Measurements from ENCODE around the gene ACOT7.
"Not testable (repeated sequence)": the region's sequence is repeated elsewhere in the genome, so short reads cannot be mapped to it uniquely, and the experiment has no call there.

ACOT7 gene

GRCh38 chr1:6384135-6384534 lies 9.4 kb downstream of the ACOT7 start:
- H3K27ac ChIP-seq (ENCODE audit: low read length): no peak overlapping the region
- WGBS (ENCODE audit: insufficient coverage, insufficient read length): no CpG with 5 or more reads among the region's 1 CpG

DNA sequence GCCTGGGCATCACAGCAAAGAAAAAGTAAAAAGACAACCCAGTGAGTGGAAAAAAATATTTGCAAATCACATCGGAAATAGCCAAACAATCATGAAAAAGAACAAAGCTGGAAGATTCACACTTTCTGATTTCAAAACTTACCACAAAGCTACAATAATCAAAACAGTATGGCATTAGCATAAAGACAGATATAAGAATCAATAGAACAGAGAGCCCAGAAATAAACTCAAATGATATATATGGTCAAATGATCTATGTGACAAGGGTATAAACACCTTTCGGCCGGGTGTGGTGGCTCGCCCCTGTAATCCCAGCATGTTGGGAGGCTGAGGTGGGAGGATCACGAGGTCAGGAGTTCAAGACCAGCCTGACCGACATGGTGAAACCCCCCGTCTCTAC lies 13.5 kb downstream of the ACOT7 start:
- H3K27ac ChIP-seq (ENCODE audit: low read length): no peak overlapping the region
- no peaks in the 10 kb centered on the region for H3K36me3 ChIP-seq (ENCODE audit: control insufficient read depth, insufficient read depth, low read length)
- H3K4me3 ChIP-seq (ENCODE audit: low read length): no peak overlapping the region
- H3K27me3 ChIP-seq (ENCODE audit: control insufficient read depth, insufficient read depth, low read length): no peaks in the 10 kb centered on the region
- H3K9me3 ChIP-seq (ENCODE audit: control insufficient read depth, insufficient read depth, low read length): no peaks in the 10 kb centered on the region
- DNase-seq (ENCODE audit: low read depth, low spot score): no peak
- H3K4me1 ChIP-seq (ENCODE audit: control insufficient read depth, insufficient read depth, low read length): peaks cover 2% of the 10 kb centered on the region
- whole genome bisulfite sequencing (ENCODE audit: insufficient coverage, insufficient read length): no CpG with 5 or more reads among the region's 7 CpGs

More at GRCh38 chr1:6384135-6384534, 9.4 kb downstream of the ACOT7 start:
- Histone ChIP-seq H3K4me1 (ENCODE audit: control insufficient read depth, insufficient read depth, low read length) (peaks cover 12% of the 10 kb centered on the region), H3K36me3 (ENCODE audit: control insufficient read depth, insufficient read depth, low read length) (no peaks in the 10 kb centered on the region), H3K27me3 (ENCODE audit: control insufficient read depth, insufficient read depth, low read length) (no peaks in the 10 kb centered on the region), H3K9me3 (ENCODE audit: control insufficient read depth, insufficient read depth, low read length) (no peaks in the 10 kb centered on the region), H3K4me3 (ENCODE audit: low read length) (no peak overlapping the region)
- DNase-seq (ENCODE audit: low read depth, low spot score): no peak

DNA sequence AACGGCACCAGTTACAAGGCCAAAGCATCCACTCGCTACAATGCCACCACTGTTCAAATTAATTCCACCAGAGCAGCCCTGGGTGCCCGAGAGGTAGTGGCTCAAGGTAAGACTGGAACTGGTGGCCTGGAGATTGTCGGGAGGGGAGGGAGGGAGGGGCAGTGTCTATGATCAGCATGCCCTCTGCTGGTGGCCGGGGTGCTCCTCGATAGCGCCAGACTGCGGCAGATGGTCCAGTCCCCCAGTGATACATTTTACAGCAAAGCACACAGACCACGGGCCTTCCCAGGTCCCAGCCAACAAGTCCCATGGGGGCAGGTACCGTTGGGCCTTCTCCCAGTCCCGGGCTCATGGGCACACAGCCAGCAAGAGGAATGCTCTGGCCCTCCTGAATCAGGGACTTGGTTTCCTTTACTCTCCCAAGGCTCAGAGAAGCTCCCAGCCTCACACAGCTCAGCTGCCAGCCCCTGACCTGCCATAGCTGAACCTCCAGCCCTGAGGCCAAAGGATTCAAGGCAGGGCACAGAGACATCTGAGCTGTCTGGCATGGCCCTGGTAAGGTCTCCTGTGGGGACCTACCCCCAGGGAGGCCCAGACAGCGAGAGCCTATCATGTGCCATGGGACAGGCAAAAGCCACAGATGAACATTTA lies 15.3 kb downstream of the ACOT7 start:
- H3K9me3 ChIP-seq (ENCODE audit: control insufficient read depth, insufficient read depth, low read length): no peaks in the 10 kb centered on the region
- no CpG with 5 or more reads among the region's 12 CpGs for WGBS (ENCODE audit: insufficient coverage, insufficient read length)
- no peak overlapping the region for H3K27ac ChIP-seq (ENCODE audit: low read length)
- H3K36me3 ChIP-seq (ENCODE audit: control insufficient read depth, insufficient read depth, low read length): no peaks in the 10 kb centered on the region; the same call in 1 of the 2 replicates
- DNase-seq (ENCODE audit: low read depth, low spot score): no peak
- no peaks in the 10 kb centered on the region for H3K27me3 ChIP-seq (ENCODE audit: control insufficient read depth, insufficient read depth, low read length)
- no peak overlapping the region for H3K4me3 ChIP-seq (ENCODE audit: low read length)
- no peaks in the 10 kb centered on the region; the same call in 1 of the 2 replicates for H3K4me1 ChIP-seq (ENCODE audit: control insufficient read depth, insufficient read depth, low read length)

DNA sequence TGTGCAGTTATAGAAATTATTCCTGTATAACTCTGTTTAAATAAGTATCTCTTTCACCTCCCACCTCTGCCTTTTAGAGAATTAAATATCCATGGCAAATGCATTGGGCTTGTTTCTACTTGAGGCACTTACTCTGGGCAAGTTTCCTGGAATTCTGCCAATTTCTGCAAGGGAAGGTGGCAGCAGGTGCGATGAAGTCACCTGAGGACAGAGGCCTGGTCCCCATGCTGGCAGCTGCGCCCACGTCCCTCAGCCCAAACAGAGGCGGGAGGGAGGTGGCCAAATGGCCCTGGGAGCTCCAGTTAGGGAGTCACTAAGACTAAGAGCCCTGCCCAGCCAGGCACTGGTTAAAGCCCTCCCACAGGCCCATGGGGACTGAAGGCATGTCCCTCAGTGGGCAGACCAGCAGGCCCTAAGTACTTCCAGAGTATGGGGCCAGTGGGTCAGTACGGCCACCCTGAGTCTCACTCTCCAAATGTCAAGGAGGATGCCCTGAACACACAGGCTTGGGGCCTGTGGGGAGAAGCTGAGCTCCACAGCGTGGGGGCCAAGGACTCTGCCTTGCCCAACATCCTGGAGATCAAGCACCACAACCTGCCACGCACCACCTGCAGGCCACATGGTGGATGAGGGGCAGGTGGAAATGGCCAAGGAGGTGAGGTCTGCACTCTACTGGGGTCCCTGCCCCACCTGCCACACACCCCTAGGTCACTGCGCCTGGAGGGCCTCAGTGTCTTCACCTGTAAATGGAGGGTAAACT lies 19.4 kb downstream of the ACOT7 start:
- WGBS (ENCODE audit: insufficient coverage, insufficient read length): no CpG with 5 or more reads among the region's 8 CpGs

DNA sequence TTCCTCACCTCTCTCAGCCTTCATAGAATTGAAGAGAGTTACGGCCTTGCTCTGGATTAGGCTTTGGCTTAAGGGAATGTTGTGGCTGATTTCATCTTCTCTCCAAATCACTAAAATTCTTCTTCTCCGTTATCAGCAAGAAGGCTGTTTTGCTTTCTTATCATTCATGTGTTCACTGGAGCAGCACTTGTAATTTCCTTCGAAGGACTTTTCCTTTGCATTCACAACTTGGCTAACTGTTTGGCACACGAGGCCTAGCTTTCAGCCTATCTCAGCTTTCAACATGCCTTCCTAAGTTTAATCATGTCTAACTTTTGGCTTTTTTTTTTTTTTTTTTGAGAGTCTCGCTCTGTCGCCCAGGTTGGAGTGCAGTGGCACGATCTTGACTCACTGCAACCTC lies 21.3 kb downstream of the ACOT7 start:
- H3K4me3 ChIP-seq (ENCODE audit: low read length); H3K4me1 ChIP-seq (ENCODE audit: control insufficient read depth, insufficient read depth, low read length); DNase-seq (ENCODE audit: low read depth, low spot score); H3K27ac ChIP-seq (ENCODE audit: low read length); H3K36me3 ChIP-seq (ENCODE audit: control insufficient read depth, insufficient read depth, low read length); H3K9me3 ChIP-seq (ENCODE audit: control insufficient read depth, insufficient read depth, low read length); H3K27me3 ChIP-seq (ENCODE audit: control insufficient read depth, insufficient read depth, low read length): not testable (repeated sequence)
- no CpG with 5 or more reads among the region's 7 CpGs for WGBS (ENCODE audit: insufficient coverage, insufficient read length)

More for the DNA sequence above, 19.4 kb downstream of the ACOT7 start:
- no peaks in the 10 kb centered on the region; the same call in 1 of the 2 replicates for H3K36me3 ChIP-seq (ENCODE audit: control insufficient read depth, insufficient read depth, low read length)
- H3K4me3 ChIP-seq (ENCODE audit: low read length): no peak overlapping the region
- H3K27ac ChIP-seq (ENCODE audit: low read length): no peak overlapping the region
- H3K9me3 ChIP-seq (ENCODE audit: control insufficient read depth, insufficient read depth, low read length): no peaks in the 10 kb centered on the region
- DNase-seq (ENCODE audit: low read depth, low spot score): no peak
- no peaks in the 10 kb centered on the region for H3K27me3 ChIP-seq (ENCODE audit: control insufficient read depth, insufficient read depth, low read length)
- no peaks in the 10 kb centered on the region; the same call in 1 of the 2 replicates for H3K4me1 ChIP-seq (ENCODE audit: control insufficient read depth, insufficient read depth, low read length)

GRCh38 chr1:6370006-6370405 lies 23.6 kb downstream of the ACOT7 start:
- Histone ChIP-seq H3K27me3 (ENCODE audit: control insufficient read depth, insufficient read depth, low read length) (no peaks in the 10 kb centered on the region), H3K9me3 (ENCODE audit: control insufficient read depth, insufficient read depth, low read length) (no peaks in the 10 kb centered on the region), H3K4me3 (ENCODE audit: low read length) (no peak overlapping the region), H3K4me1 (ENCODE audit: control insufficient read depth, insufficient read depth, low read length) (peaks cover 3% of the 10 kb centered on the region; the same call in 1 of the 2 replicates), H3K36me3 (ENCODE audit: control insufficient read depth, insufficient read depth, low read length) (no peaks in the 10 kb centered on the region; the same call in 1 of the 2 replicates), H3K27ac (ENCODE audit: low read length) (no peak overlapping the region)
- no CpG with 5 or more reads among the region's 4 CpGs for WGBS (ENCODE audit: insufficient coverage, insufficient read length)
- no peak for DNase-seq (ENCODE audit: low read depth, low spot score)

DNA sequence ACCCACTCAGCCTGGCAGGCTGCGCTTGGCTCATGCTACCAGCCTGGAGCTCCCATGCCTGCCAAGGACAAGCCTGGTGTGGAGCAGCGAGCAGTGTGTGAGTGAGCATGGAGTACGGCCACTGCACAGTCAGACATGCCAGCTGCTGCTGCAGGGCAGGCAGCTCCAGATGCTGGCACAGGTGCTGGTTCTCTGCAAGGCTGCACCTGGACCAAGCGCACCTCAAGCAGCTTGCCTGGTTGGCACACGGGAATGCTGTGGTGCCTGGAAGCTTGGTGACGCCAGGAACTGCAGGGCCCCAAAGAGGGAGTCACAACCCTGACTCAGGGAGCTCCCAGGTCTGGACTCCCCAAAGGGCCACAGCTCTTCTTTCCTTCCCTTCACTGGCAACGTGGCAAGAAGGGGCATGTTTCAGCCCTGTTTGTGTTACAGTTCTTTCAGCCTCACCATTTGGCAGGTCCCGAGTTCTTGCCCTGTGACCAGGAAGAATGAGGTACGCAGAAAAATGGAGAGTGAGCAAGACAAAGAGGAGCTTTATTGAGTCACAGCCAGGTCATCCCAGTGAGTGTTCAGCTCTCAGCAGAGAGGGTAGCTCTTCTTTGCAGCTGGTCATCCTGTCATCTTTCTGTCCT lies 26.1 kb downstream of the ACOT7 start:
- WGBS (ENCODE audit: insufficient coverage, insufficient read length): no CpG with 5 or more reads among the region's 9 CpGs
- no peak for DNase-seq (ENCODE audit: low read depth, low spot score)
- H3K27me3 ChIP-seq (ENCODE audit: control insufficient read depth, insufficient read depth, low read length): no peaks in the 10 kb centered on the region

GRCh38 chr1:6365047-6365446 lies 28.5 kb downstream of the ACOT7 start:
- Histone ChIP-seq H3K9me3 (ENCODE audit: control insufficient read depth, insufficient read depth, low read length) (no peaks in the 10 kb centered on the region), H3K27ac (ENCODE audit: low read length) (no peak overlapping the region), H3K36me3 (ENCODE audit: control insufficient read depth, insufficient read depth, low read length) (no peaks in the 10 kb centered on the region), H3K27me3 (ENCODE audit: control insufficient read depth, insufficient read depth, low read length) (no peaks in the 10 kb centered on the region), H3K4me1 (ENCODE audit: control insufficient read depth, insufficient read depth, low read length) (peaks cover 3% of the 10 kb centered on the region; the same call in 1 of the 2 replicates), H3K4me3 (ENCODE audit: low read length) (no peak overlapping the region)
- no peak for DNase-seq (ENCODE audit: low read depth, low spot score)
- WGBS (ENCODE audit: insufficient coverage, insufficient read length): no CpG with 5 or more reads among the region's 5 CpGs

More for the DNA sequence above, 26.1 kb downstream of the ACOT7 start:
- H3K4me1 ChIP-seq (ENCODE audit: control insufficient read depth, insufficient read depth, low read length): peaks cover 3% of the 10 kb centered on the region; the same call in 1 of the 2 replicates
- H3K9me3 ChIP-seq (ENCODE audit: control insufficient read depth, insufficient read depth, low read length): no peaks in the 10 kb centered on the region
- H3K36me3 ChIP-seq (ENCODE audit: control insufficient read depth, insufficient read depth, low read length): no peaks in the 10 kb centered on the region
- H3K27ac ChIP-seq (ENCODE audit: low read length): no peak overlapping the region
- H3K4me3 ChIP-seq (ENCODE audit: low read length): no peak overlapping the region

GRCh38 chr1:6363085-6363884 lies 30.3 kb downstream of the ACOT7 start:
- no CpG with 5 or more reads among the region's 20 CpGs for WGBS (ENCODE audit: insufficient coverage, insufficient read length)
- H3K4me1 ChIP-seq (ENCODE audit: control insufficient read depth, insufficient read depth, low read length); H3K27ac ChIP-seq (ENCODE audit: low read length); H3K27me3 ChIP-seq (ENCODE audit: control insufficient read depth, insufficient read depth, low read length); H3K36me3 ChIP-seq (ENCODE audit: control insufficient read depth, insufficient read depth, low read length); DNase-seq (ENCODE audit: low read depth, low spot score); H3K9me3 ChIP-seq (ENCODE audit: control insufficient read depth, insufficient read depth, low read length); H3K4me3 ChIP-seq (ENCODE audit: low read length): not testable (repeated sequence)

Measured in iPS DF 6.9 (cell line).